GM13976 (cell line): ENCODE data around the gene MS4A7.

Source experiments
- DNase-seq: peaks from one replicate; pipeline ENCODE4 v3.0.0; 2012; ENCODE audit warnings: low spot score
- CTCF ChIP-seq: IDR thresholded peaks from 2 replicates; pipeline ENCODE4 v1.5.1; 2012; ENCODE audit warnings: borderline replicate concordance, mild to moderate bottlenecking; ENCODE audit not compliant: insufficient read depth; ENCODE audit errors: extremely low read depth, missing control alignments, control extremely low read depth
- in situ Hi-C: fragments of 300-500 bp; cut with MboI; formaldehyde crosslinking; loops from one replicate; pipeline ENCODE4 v1.12.0; 2022; ENCODE audit warnings: low sequenced_read_pairs, mixed read lengths, inconsistent platforms; ENCODE audit not compliant: unreplicated experiment

The MS4A7 gene

GRCh38 chr11:60431251-60431650, 52.9 kb downstream of the MS4A7 start:
- TF ChIP-seq CTCF: no peak
- no peak for DNase-seq
- in situ Hi-C loops: no loop called here

GRCh38 chr11:60433401-60433800, 55.1 kb downstream of the MS4A7 start:
- DNase-seq: no peak
- TF ChIP-seq CTCF: no peak
- in situ Hi-C loops: no loop called here
